T-cell (primary cell): ENCODE measurements around the gene IWS1. TPM values are rescaled to one million over a fixed set of nuclear protein-coding genes. Genes with fewer than 3 reads are reported as not detected.
"Not testable (repeated sequence)": the region's sequence is repeated elsewhere in the genome, so short reads cannot be mapped to it uniquely, and the experiment has no call there.

Experiments used
- ATAC-seq, 4 experiments: fragments of 200-7000 bp in 3 of 4; fragments of 150-1000 bp in 1 of 4; cut with Tn5 transposase; replicated peaks in 1 of 4; 1 replicate in 3 of 4; 2 replicates in 1 of 4; pipeline ENCODE4 v1.10.0; 2021; ENCODE audit warnings: moderate library complexity in 3 of 4, mild to moderate bottlenecking in 2 of 4, moderate number of reproducible peaks in 1 of 4
- CTCF ChIA-PET, 2 donors: fragments of 300-600 bp; sonication (Branson Sonifier 250); formaldehyde crosslinking; loops; one replicate each; lab custom pipeline; 2022; ENCODE audit warnings: antibody characterized with exemption in 2 of 2; lab: Charles Lee
- POLR2A ChIA-PET, 2 donors: fragments of 300-600 bp; sonication (Branson Sonifier 250); formaldehyde crosslinking; loops; one replicate each; lab custom pipeline; 2022; ENCODE audit warnings: antibody characterized with exemption in 2 of 2; lab: Charles Lee
- DNase-seq, 35 experiments: peaks; one replicate each; pipeline versions ENCODE4 v3.0.0 to v3.0.0-alpha.2; 2013 to 2023
- H3K27ac ChIP-seq: one replicate; pipeline ENCODE4 v1.5.1; 2013; ENCODE audit warnings: low read length
- H3K27me3 ChIP-seq, 2 experiments: replicated peaks in 1 of 2; 1 replicate in 1 of 2; 2 replicates in 1 of 2; pipeline versions ENCODE4 v1.6.1 to v1.7.0; 2013; ENCODE audit warnings: low read length in 1 of 2, mixed read lengths in 1 of 2; ENCODE audit not compliant: control insufficient read depth in 2 of 2, insufficient read depth in 2 of 2; ENCODE audit errors: extremely low read depth in 1 of 2
- H3K36me3 ChIP-seq, 2 donors: 1 replicate in 1 of 2; 2 replicates in 1 of 2; pipeline versions ENCODE4 v1.6.1 to v1.7.0; 2013; ENCODE audit warnings: low read length in 1 of 2; ENCODE audit not compliant: control insufficient read depth in 2 of 2, insufficient read depth in 1 of 2; ENCODE audit errors: extremely low read depth in 1 of 2
- H3K4me1 ChIP-seq, 2 experiments: 1 replicate in 1 of 2; 2 replicates in 1 of 2; pipeline versions ENCODE4 v1.6.1 to v1.7.0; 2013; ENCODE audit warnings: low read length in 2 of 2, mixed read lengths in 1 of 2; ENCODE audit not compliant: insufficient read depth in 2 of 2, control insufficient read depth in 1 of 2; ENCODE audit errors: extremely low read depth in 1 of 2
- H3K4me3 ChIP-seq, 2 donors: 1 replicate in 1 of 2; 2 replicates in 1 of 2; pipeline versions ENCODE4 v1.5.1 to v1.7.0; 2013; ENCODE audit warnings: mild to moderate bottlenecking in 2 of 2, low read length in 1 of 2, moderate library complexity in 1 of 2; ENCODE audit not compliant: control insufficient read depth in 1 of 2; ENCODE audit errors: extremely low read depth in 1 of 2
- H3K9me3 ChIP-seq: 2 replicates; pipeline ENCODE4 v1.7.0; 2013
- H3K27ac Mint-ChIP-seq, 2 donors: one replicate each; pipeline ENCODE4 v1.8.0; 2020 to 2021; ENCODE audit warnings: mild to moderate bottlenecking in 2 of 2, mixed read lengths in 2 of 2
- H3K27me3 Mint-ChIP-seq, 2 donors: one replicate each; pipeline ENCODE4 v1.8.0; 2021 to 2022; ENCODE audit warnings: mixed read lengths in 2 of 2
- H3K36me3 Mint-ChIP-seq: one replicate; pipeline ENCODE4 v1.8.0; 2021; ENCODE audit warnings: mixed read lengths
- H3K4me1 Mint-ChIP-seq, 3 donors: one replicate each; pipeline ENCODE4 v1.8.0; 2020 to 2022; ENCODE audit warnings: mixed read lengths in 3 of 3, mild to moderate bottlenecking in 1 of 3
- H3K4me3 Mint-ChIP-seq, 3 donors: one replicate each; pipeline ENCODE4 v1.8.0; 2020 to 2022; ENCODE audit warnings: mild to moderate bottlenecking in 3 of 3, mixed read lengths in 3 of 3, moderate library complexity in 3 of 3
- H3K9me3 Mint-ChIP-seq, 3 donors: one replicate each; pipeline ENCODE4 v1.8.0; 2020 to 2022; ENCODE audit warnings: mixed read lengths in 3 of 3
- WGBS: methylation state at CpG from one replicate; pipeline ENCODE4 v1.1.5; 2013; ENCODE audit warnings: missing lambda C conversion rate; ENCODE audit not compliant: insufficient coverage; 5-methylcytosine and 5-hydroxymethylcytosine counted together
- total RNA-seq, 35 experiments: library from RNA in 6 of 35; stranded (reverse) in 6 of 35; fragments of 120-200 nt in 1 of 35; gene quantifications; one replicate each; pipeline versions ENCODE4 v1.2.1 to v1.2.4 and lab custom pipeline; 2013 to 2026

Gene IWS1
- total RNA-seq, 5 donors from 2014 or later (not counting 1 experiment from before 2014, with no cell fraction given), result 20.8 to 47.1 (median 42.6) TPM

DNA sequence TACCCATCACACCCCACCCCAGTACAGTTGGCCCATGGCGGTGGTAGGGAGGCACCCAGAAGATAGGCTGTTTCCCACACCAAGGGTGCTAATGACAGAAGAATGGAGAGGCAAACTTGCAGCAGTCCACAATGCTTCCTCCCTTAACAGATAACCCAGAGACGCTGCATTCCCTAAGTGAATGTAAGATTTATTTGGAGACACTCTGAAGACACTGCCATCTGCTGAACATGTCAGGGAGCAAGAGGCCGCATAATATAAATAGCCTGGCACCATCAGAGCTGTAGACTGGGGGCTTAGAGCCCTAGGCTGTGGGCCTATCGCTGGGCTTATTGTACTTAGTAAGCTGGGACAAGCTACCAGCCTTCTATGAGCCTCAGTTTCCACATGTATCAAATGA is 2.2 kb upstream of the IWS1 start:
- Histone ChIP-seq H3K4me1 (peaks cover 6 to 21% of the 10 kb centered on the region in 2 experiments), H3K36me3 (peaks cover 0 to 4% of the 10 kb centered on the region in 2 donors), H3K9me3 (no peaks in the 10 kb centered on the region), H3K4me3 (no peak overlapping the region), H3K27ac (no peak overlapping the region), H3K27me3 (no peaks in the 10 kb centered on the region)
- CTCF ChIA-PET, result interaction anchor here in 1 of 2 donors (0.5 to 0.6 kb wide), 2 partner anchors 148 to 378 kb away, joined by 3 to 4 read pairs; no protein-coding TSS in a partner anchor
- peaks cover 0 to 6% (median 4%) of the 10 kb centered on the region in 3 donors for H3K9me3 Mint-ChIP-seq
- ATAC-seq (no peak), DNase-seq (no peak)
- 100% methylated on average over 2 of the region's 4 CpGs for WGBS
- POLR2A ChIA-PET, result interaction anchor here in 1 of 2 donors (0.9 kb wide), 1 partner anchor 17 kb away, joined by 5 read pairs; no protein-coding TSS in a partner anchor
- H3K36me3 Mint-ChIP-seq, result peaks cover 3% of the 10 kb centered on the region
- H3K27ac Mint-ChIP-seq, result peak overlapping the region; percentile 91 to 98
- H3K4me1 Mint-ChIP-seq, result peaks cover 26 to 31% (median 30%) of the 10 kb centered on the region in 3 donors
- H3K4me3 Mint-ChIP-seq, result peak overlapping the region in 1 of 3 donors; percentile 6
- no peaks in the 10 kb centered on the region for H3K27me3 Mint-ChIP-seq

DNA sequence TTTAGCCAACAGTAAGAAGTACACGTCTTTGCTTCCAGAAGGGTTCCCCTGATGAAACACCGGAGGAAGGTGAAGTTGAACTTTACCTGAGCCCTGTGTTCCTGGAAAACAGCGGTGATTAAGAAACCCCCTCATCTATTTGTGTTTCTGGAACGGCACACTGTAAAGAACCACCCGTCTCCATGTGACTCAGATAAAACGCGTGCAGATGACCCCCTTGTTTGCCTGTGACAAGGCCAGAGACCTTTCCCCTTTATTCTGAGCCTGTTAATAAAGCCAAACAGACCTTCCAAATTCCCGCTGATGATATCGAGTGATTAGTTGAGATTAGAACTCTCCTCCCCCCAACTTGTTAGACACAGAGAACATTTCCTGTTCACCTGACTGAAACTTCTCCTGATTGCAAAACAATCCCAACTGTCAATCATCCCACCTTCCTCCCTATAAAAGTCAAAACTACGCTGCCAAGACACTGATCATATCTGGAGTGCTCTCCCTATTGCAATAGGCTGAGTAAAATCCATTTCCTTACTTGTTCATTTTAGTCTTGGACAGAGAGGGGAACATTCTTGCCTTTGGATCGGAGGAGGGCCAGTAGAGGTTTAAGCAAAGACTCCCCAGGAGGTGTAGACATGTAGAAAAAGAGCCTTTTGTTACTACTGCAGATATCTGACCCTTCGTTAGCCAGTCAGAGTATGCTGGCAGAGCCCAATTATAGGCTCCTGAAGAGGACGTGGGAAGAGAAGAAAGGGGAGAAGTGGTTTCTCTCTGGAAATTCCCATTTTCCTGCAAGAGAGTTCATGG is 914 bp upstream of the IWS1 start:
- no peaks in the 10 kb centered on the region for H3K27me3 Mint-ChIP-seq
- peaks cover 0 to 16% of the 10 kb centered on the region in 2 donors for H3K36me3 ChIP-seq
- peaks cover 0 to 6% (median 4%) of the 10 kb centered on the region in 3 donors for H3K9me3 Mint-ChIP-seq
- no peaks in the 10 kb centered on the region for H3K9me3 ChIP-seq
- H3K27me3 ChIP-seq, result no peaks in the 10 kb centered on the region
- DNase-seq (peak in 1 of 35 experiments; percentile 4), ATAC-seq (peak; percentile 6 to 15 (median 10))
- H3K27ac Mint-ChIP-seq, result peak overlapping the region; percentile 91 to 98
- peaks cover 9% of the 10 kb centered on the region for H3K36me3 Mint-ChIP-seq
- POLR2A ChIA-PET, result interaction anchor here (0.7 to 1.1 kb wide), 3 partner anchors 27 to 500 kb away, joined by 3 to 4 read pairs (median 3); partner anchors contain the start of genes SAP130 (in 1 of the 2) and SFT2D3 (in 1 of the 2)
- peak overlapping the region; percentile 92 for H3K27ac ChIP-seq
- peaks cover 35 to 40% (median 39%) of the 10 kb centered on the region in 3 donors for H3K4me1 Mint-ChIP-seq
- peak overlapping the region; percentile 91 to 93 for H3K4me3 ChIP-seq
- peak overlapping the region; percentile 86 to 95 (median 94) for H3K4me3 Mint-ChIP-seq
- WGBS, result 60% methylated on average over 3 of the region's 13 CpGs
- H3K4me1 ChIP-seq, result peaks cover 6 to 23% of the 10 kb centered on the region in 2 experiments
- CTCF ChIA-PET, result interaction anchor here in 1 of 2 donors (0.6 to 0.9 kb wide), 3 partner anchors 20 to 763 kb away, joined by 3 to 8 read pairs (median 3); no protein-coding TSS in a partner anchor

DNA sequence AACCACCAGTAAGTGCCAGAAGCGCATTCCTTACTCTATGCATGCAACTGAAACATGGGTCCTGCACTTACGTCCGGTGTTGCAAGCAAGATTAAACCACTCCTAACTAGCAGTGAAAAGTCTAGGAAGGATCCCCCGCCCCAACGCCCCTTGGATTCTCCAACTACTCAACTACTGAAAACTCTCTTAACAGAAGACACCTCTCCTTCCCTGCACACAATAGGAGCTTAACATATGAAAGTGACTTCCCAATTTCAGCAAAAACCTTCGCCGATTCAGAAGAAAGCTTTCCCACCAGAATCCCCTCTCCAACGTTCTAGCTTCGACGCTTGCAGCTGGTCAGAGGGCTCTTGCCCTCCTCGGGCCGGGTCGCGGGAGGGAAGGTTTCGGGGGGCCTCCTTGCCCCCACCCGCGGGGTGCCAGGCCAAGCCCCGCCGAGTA is 578 bp downstream of the IWS1 start:
- no peaks in the 10 kb centered on the region for H3K9me3 ChIP-seq
- DNase-seq (peak in 8 of 35 experiments; percentile 1 to 42 (median 7)), ATAC-seq (no peak)
- WGBS, result 0% methylated on average over 15 of the region's 19 CpGs
- H3K9me3 Mint-ChIP-seq, result peaks cover 0 to 6% (median 4%) of the 10 kb centered on the region in 3 donors
- POLR2A ChIA-PET, result interaction anchor here in 1 of 2 donors (0.9 to 1.1 kb wide), 2 partner anchors 19 to 175 kb away, joined by 3 to 4 read pairs; partner anchors contain the start of gene SFT2D3
- H3K36me3 Mint-ChIP-seq, result peaks cover 12% of the 10 kb centered on the region
- H3K27ac ChIP-seq, result peak overlapping the region; percentile 92
- H3K4me3 ChIP-seq, result peak overlapping the region; percentile 91 to 93
- peaks cover 0 to 28% of the 10 kb centered on the region in 2 donors for H3K36me3 ChIP-seq
- CTCF ChIA-PET, result interaction anchor here in 1 of 2 donors (0.7 to 1.3 kb wide), 2 partner anchors 286 to 336 kb away, joined by 3 read pairs; no protein-coding TSS in a partner anchor
- no peaks in the 10 kb centered on the region for H3K27me3 ChIP-seq
- H3K4me3 Mint-ChIP-seq, result peak overlapping the region; percentile 86 to 95 (median 94)
- H3K4me1 ChIP-seq, result peaks cover 6 to 23% of the 10 kb centered on the region in 2 experiments
- H3K27me3 Mint-ChIP-seq, result no peaks in the 10 kb centered on the region
- H3K27ac Mint-ChIP-seq, result peak overlapping the region; percentile 85 to 87
- H3K4me1 Mint-ChIP-seq, result peaks cover 43 to 51% (median 48%) of the 10 kb centered on the region in 3 donors

GRCh38 chr2:127524198-127524834 is 2.0 kb downstream of the IWS1 start:
- H3K4me1 ChIP-seq, result peaks cover 6 to 23% of the 10 kb centered on the region in 2 experiments
- Mint-ChIP-seq H3K27ac (peak overlapping the region in 1 of 2 donors; percentile 2), H3K4me3 (peak overlapping the region; percentile 45 to 86 (median 52)), H3K36me3 (peaks cover 19% of the 10 kb centered on the region), H3K4me1 (peaks cover 57 to 63% (median 59%) of the 10 kb centered on the region in 3 donors)
- H3K27me3 Mint-ChIP-seq, H3K27me3 ChIP-seq, POLR2A ChIA-PET, H3K27ac ChIP-seq, CTCF ChIA-PET, H3K4me3 ChIP-seq, DNase-seq, H3K9me3 Mint-ChIP-seq, ATAC-seq, H3K9me3 ChIP-seq: not testable (repeated sequence)
- no CpG with 5 or more reads among the region's 7 CpGs for WGBS
- peaks cover 0 to 37% of the 10 kb centered on the region in 2 donors for H3K36me3 ChIP-seq

- Histone ChIP-seq H3K4me3 (no peak overlapping the region), H3K27me3 (no peaks in the 10 kb centered on the region), H3K9me3 (no peaks in the 10 kb centered on the region), H3K4me1 (peaks cover 6 to 25% of the 10 kb centered on the region in 2 experiments), H3K27ac (no peak overlapping the region), H3K36me3 (peaks cover 0 to 41% of the 10 kb centered on the region in 2 donors)
- Mint-ChIP-seq H3K36me3 (peaks cover 19% of the 10 kb centered on the region), H3K27ac (peak overlapping the region; percentile 2 to 8), H3K9me3 (no peaks in the 10 kb centered on the region), H3K27me3 (no peaks in the 10 kb centered on the region), H3K4me3 (peak overlapping the region; percentile 12 to 19 (median 18)), H3K4me1 (peaks cover 57 to 67% (median 59%) of the 10 kb centered on the region in 3 donors)
- ATAC-seq, result no peak
- WGBS, result 95% methylated on average over 2 of the region's 8 CpGs
- POLR2A ChIA-PET, result no interaction called here
- DNase-seq, result peak in 1 of 35 experiments; percentile 33
- CTCF ChIA-PET, result no interaction called here
Measured at GRCh38 chr2:127523269-127523939, 2.9 kb downstream of the IWS1 start.
